ENCODE measurements around the gene ZNF514.

The ZNF514 gene

GRCh38 chr2:95159690-95160449 lies at the start of gene ZNF514:
ZNF514 (minus strand) TSS chr2:95159848; CDS start chr2:95153253, 6,595 bp downstream.
- DNase-seq (ENCODE audit: low spot score), result peak; percentile 74

- no peak for DNase-seq (ENCODE audit: low spot score)
Observed at GRCh38 chr2:95208106-95208505, 48.5 kb upstream of the ZNF514 start.

GRCh38 chr2:95207111-95207961 lies 47.7 kb upstream of the ZNF514 start, which contains the start of gene ZNF892:
ZNF892 (plus strand) TSS chr2:95207521; CDS start chr2:95207816, 295 bp downstream.
- DNase-seq (ENCODE audit: low spot score), result peak; percentile 93

GRCh38 chr2:95206096-95206495 lies 46.4 kb upstream of the ZNF514 start:
- DNase-seq (ENCODE audit: low spot score), result peak; percentile 1

GRCh38 chr2:95204396-95204795 lies 44.7 kb upstream of the ZNF514 start:
- no peak for DNase-seq (ENCODE audit: low spot score)

GRCh38 chr2:95203911-95204310 lies 44.3 kb upstream of the ZNF514 start:
- no peak for DNase-seq (ENCODE audit: low spot score)

- DNase-seq (ENCODE audit: low spot score), result peak; percentile 49
Observed at GRCh38 chr2:95192956-95193355, 33.3 kb upstream of the ZNF514 start.

- no peak for DNase-seq (ENCODE audit: low spot score)
Observed at GRCh38 chr2:95185973-95186372, 26.3 kb upstream of the ZNF514 start.

GRCh38 chr2:95185197-95185596 lies 25.5 kb upstream of the ZNF514 start:
- no peak for DNase-seq (ENCODE audit: low spot score)

- DNase-seq (ENCODE audit: low spot score), result no peak
Observed at GRCh38 chr2:95181774-95182173, 22.1 kb upstream of the ZNF514 start.

- DNase-seq (ENCODE audit: low spot score), result no peak
Observed at GRCh38 chr2:95179451-95179850, 19.8 kb upstream of the ZNF514 start.

- no peak for DNase-seq (ENCODE audit: low spot score)
Observed at GRCh38 chr2:95174031-95174542, 14.4 kb upstream of the ZNF514 start.

GRCh38 chr2:95171902-95172301 lies 12.3 kb upstream of the ZNF514 start:
- no peak for DNase-seq (ENCODE audit: low spot score)

GRCh38 chr2:95166065-95166763 lies 6.6 kb upstream of the ZNF514 start:
- DNase-seq (ENCODE audit: low spot score), result no peak

GRCh38 chr2:95165371-95166064 lies 5.9 kb upstream of the ZNF514 start, which contains the start of gene ZNF2:
ZNF2 (plus strand) TSS chr2:95165809; CDS start chr2:95176227, 10,418 bp downstream.
- DNase-seq (ENCODE audit: low spot score), result peak; percentile 98

- DNase-seq (ENCODE audit: low spot score), result no peak
Observed at GRCh38 chr2:95165030-95165370, 5.4 kb upstream of the ZNF514 start.

GRCh38 chr2:95158891-95159619 lies 593 bp downstream of the ZNF514 start:
- DNase-seq (ENCODE audit: low spot score), result peak; percentile 44

GRCh38 chr2:95158441-95158840 lies 1.2 kb downstream of the ZNF514 start:
- no peak for DNase-seq (ENCODE audit: low spot score)

- DNase-seq (ENCODE audit: low spot score), result no peak
Observed at GRCh38 chr2:95149397-95149984, 10.2 kb downstream of the ZNF514 start.

- DNase-seq (ENCODE audit: low spot score), result no peak
Observed at GRCh38 chr2:95143838-95144237, 15.8 kb downstream of the ZNF514 start.

Data from cerebellar cortex (tissue), 1 donor.